ENCODE data around the gene SFT2D3. TPM values are rescaled to one million over a fixed set of nuclear protein-coding genes. Genes with fewer than 3 reads are reported as not detected.

The SFT2D3 gene
- total and polyA plus RNA-seq, 2 of the 8 experiments (the other 6 are each of a cell fraction or from before 2014, with no cell fraction given): 7.3 to 10.3 TPM

DNA sequence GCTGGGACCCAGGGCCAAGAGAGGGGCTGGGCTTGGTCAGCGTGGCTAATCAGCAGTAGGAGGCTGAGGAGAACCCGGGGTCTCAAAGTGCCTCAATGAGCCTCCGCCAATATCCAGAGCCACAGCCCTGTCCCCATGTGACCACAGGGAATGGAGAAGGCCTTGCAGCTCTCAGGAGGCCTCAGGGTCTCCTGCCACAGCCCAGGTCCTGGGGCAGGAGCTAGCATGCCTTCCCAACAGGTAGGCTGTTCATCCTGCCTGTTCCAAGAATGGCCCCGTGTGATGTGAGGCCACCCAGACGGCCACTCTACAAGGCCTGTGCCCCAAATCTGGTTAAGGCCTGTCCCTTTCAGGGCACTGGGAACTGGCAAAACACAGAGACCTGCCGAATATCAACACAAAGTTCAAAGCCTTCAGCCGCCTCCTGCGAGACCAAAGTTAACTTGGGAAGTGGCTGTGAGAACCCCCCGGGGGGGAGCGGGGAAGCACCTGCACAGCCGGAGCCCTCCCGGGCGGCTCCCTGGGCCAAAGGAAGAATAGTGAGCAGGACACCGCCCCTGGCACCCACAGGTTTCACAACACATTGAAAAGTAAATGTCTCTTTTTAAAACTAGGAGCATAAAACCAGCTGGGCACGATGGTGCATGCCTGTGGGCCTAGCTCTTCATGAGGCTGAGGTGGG lies 21.5 kb upstream of the SFT2D3 start (continued):
- TF ChIP-seq, protein P1, sequence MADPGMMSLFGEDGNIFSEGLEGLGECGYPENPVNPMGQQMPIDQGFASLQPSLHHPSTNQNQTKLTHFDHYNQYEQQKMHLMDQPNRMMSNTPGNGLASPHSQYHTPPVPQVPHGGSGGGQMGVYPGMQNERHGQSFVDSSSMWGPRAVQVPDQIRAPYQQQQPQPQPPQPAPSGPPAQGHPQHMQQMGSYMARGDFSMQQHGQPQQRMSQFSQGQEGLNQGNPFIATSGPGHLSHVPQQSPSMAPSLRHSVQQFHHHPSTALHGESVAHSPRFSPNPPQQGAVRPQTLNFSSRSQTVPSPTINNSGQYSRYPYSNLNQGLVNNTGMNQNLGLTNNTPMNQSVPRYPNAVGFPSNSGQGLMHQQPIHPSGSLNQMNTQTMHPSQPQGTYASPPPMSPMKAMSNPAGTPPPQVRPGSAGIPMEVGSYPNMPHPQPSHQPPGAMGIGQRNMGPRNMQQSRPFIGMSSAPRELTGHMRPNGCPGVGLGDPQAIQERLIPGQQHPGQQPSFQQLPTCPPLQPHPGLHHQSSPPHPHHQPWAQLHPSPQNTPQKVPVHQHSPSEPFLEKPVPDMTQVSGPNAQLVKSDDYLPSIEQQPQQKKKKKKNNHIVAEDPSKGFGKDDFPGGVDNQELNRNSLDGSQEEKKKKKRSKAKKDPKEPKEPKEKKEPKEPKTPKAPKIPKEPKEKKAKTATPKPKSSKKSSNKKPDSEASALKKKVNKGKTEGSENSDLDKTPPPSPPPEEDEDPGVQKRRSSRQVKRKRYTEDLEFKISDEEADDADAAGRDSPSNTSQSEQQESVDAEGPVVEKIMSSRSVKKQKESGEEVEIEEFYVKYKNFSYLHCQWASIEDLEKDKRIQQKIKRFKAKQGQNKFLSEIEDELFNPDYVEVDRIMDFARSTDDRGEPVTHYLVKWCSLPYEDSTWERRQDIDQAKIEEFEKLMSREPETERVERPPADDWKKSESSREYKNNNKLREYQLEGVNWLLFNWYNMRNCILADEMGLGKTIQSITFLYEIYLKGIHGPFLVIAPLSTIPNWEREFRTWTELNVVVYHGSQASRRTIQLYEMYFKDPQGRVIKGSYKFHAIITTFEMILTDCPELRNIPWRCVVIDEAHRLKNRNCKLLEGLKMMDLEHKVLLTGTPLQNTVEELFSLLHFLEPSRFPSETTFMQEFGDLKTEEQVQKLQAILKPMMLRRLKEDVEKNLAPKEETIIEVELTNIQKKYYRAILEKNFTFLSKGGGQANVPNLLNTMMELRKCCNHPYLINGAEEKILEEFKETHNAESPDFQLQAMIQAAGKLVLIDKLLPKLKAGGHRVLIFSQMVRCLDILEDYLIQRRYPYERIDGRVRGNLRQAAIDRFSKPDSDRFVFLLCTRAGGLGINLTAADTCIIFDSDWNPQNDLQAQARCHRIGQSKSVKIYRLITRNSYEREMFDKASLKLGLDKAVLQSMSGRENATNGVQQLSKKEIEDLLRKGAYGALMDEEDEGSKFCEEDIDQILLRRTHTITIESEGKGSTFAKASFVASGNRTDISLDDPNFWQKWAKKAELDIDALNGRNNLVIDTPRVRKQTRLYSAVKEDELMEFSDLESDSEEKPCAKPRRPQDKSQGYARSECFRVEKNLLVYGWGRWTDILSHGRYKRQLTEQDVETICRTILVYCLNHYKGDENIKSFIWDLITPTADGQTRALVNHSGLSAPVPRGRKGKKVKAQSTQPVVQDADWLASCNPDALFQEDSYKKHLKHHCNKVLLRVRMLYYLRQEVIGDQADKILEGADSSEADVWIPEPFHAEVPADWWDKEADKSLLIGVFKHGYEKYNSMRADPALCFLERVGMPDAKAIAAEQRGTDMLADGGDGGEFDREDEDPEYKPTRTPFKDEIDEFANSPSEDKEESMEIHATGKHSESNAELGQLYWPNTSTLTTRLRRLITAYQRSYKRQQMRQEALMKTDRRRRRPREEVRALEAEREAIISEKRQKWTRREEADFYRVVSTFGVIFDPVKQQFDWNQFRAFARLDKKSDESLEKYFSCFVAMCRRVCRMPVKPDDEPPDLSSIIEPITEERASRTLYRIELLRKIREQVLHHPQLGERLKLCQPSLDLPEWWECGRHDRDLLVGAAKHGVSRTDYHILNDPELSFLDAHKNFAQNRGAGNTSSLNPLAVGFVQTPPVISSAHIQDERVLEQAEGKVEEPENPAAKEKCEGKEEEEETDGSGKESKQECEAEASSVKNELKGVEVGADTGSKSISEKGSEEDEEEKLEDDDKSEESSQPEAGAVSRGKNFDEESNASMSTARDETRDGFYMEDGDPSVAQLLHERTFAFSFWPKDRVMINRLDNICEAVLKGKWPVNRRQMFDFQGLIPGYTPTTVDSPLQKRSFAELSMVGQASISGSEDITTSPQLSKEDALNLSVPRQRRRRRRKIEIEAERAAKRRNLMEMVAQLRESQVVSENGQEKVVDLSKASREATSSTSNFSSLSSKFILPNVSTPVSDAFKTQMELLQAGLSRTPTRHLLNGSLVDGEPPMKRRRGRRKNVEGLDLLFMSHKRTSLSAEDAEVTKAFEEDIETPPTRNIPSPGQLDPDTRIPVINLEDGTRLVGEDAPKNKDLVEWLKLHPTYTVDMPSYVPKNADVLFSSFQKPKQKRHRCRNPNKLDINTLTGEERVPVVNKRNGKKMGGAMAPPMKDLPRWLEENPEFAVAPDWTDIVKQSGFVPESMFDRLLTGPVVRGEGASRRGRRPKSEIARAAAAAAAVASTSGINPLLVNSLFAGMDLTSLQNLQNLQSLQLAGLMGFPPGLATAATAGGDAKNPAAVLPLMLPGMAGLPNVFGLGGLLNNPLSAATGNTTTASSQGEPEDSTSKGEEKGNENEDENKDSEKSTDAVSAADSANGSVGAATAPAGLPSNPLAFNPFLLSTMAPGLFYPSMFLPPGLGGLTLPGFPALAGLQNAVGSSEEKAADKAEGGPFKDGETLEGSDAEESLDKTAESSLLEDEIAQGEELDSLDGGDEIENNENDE (IDR thresholded peaks at IDR 0.05; ENCODE audit: insufficient replicate concordance, low read length): no peak
- TF ChIP-seq CTBP2 (IDR thresholded peaks at IDR 0.05; ENCODE audit: borderline replicate concordance, insufficient read depth, insufficient read length, low read length) (no peak), TCF12 (IDR thresholded peaks at IDR 0.05; ENCODE audit: low read depth, low read length) (no peak), CEBPB (IDR thresholded peaks at IDR 0.05; ENCODE audit: low read depth, low read length) (no peak), SRF (IDR thresholded peaks at IDR 0.05; ENCODE audit: low read depth, low read length) (no peak), POU5F1 (IDR thresholded peaks at IDR 0.05; ENCODE audit: low read depth, low read length) (no peak), EGR1 (IDR thresholded peaks at IDR 0.05; ENCODE audit: borderline replicate concordance, low read depth, low read length) (no peak), PHF8 (conservative IDR thresholded peaks at IDR 0.05; ENCODE audit: low read depth, low read length) (no peak), ZNF274 (IDR thresholded peaks at IDR 0.05; ENCODE audit: borderline replicate concordance, extremely low read depth, low read length) (no peak), SP1 (IDR thresholded peaks at IDR 0.05; ENCODE audit: low read depth, low read length) (no peak), TBP (IDR thresholded peaks at IDR 0.05; ENCODE audit: low read depth, low read length) (no peak), RFX5 (IDR thresholded peaks at IDR 0.05; ENCODE audit: borderline replicate concordance, low read depth, low read length) (no peak)

Data from H1 (cell line).